ENCODE data around the gene MRPL36. TPM values are rescaled to one million over a fixed set of nuclear protein-coding genes. Genes with fewer than 3 reads are reported as not detected.

Gene MRPL36
- total RNA-seq, 1 donor from 2014 or later: 21.4 TPM

GRCh38 chr5:1779782-1780613 lies 19.6 kb downstream of the MRPL36 start:
- Histone ChIP-seq H3K36me3 (no peaks in the 10 kb centered on the region), H3K4me1 (no peaks in the 10 kb centered on the region), H3K9me3 (no peaks in the 10 kb centered on the region), H3K4me3 (no peak overlapping the region), H3K27ac (no peak overlapping the region), H3K27me3 (no peaks in the 10 kb centered on the region)
- intact Hi-C loops (cut with DNase I): no loop called here
- no peak for TF ChIP-seq CTCF (IDR thresholded peaks at IDR 0.05)
- no peak for DNase-seq (ENCODE audit: low spot score in 2 of 2)

- intact Hi-C loops (cut with DNase I): no loop called here
- Histone ChIP-seq H3K27ac (no peak overlapping the region), H3K36me3 (no peaks in the 10 kb centered on the region), H3K4me1 (no peaks in the 10 kb centered on the region), H3K27me3 (no peaks in the 10 kb centered on the region), H3K9me3 (no peaks in the 10 kb centered on the region), H3K4me3 (no peak overlapping the region)
- DNase-seq (ENCODE audit: low spot score in 2 of 2): no peak
- no peak for TF ChIP-seq CTCF (IDR thresholded peaks at IDR 0.05)
Measured at GRCh38 chr5:1779021-1779680, 20.5 kb downstream of the MRPL36 start.

- Histone ChIP-seq H3K36me3 (no peaks in the 10 kb centered on the region), H3K27me3 (no peaks in the 10 kb centered on the region), H3K4me3 (no peak overlapping the region), H3K9me3 (no peaks in the 10 kb centered on the region), H3K27ac (no peak overlapping the region), H3K4me1 (no peaks in the 10 kb centered on the region)
- no peak for TF ChIP-seq CTCF (IDR thresholded peaks at IDR 0.05)
- intact Hi-C loops (cut with DNase I): no loop called here
- no peak for DNase-seq (ENCODE audit: low spot score in 2 of 2)
Measured at GRCh38 chr5:1778138-1779020, 21.3 kb downstream of the MRPL36 start.

- TF ChIP-seq CTCF (IDR thresholded peaks at IDR 0.05): no peak
- no peaks in the 10 kb centered on the region for H3K9me3 ChIP-seq
- H3K4me1 ChIP-seq: no peaks in the 10 kb centered on the region
- no peaks in the 10 kb centered on the region for H3K36me3 ChIP-seq
- H3K4me3 ChIP-seq: no peak overlapping the region
- no peak overlapping the region for H3K27ac ChIP-seq
- H3K27me3 ChIP-seq: no peaks in the 10 kb centered on the region
- no peak for DNase-seq (ENCODE audit: low spot score in 2 of 2)
- intact Hi-C loops (cut with DNase I): no loop called here
Measured at GRCh38 chr5:1777281-1778137, 22.1 kb downstream of the MRPL36 start.

GRCh38 chr5:1776831-1777230 lies 22.8 kb downstream of the MRPL36 start:
- DNase-seq (ENCODE audit: low spot score in 2 of 2): no peak
- no peaks in the 10 kb centered on the region for H3K36me3 ChIP-seq
- intact Hi-C loops (cut with DNase I): no loop called here
- H3K4me1 ChIP-seq: no peaks in the 10 kb centered on the region
- TF ChIP-seq CTCF (IDR thresholded peaks at IDR 0.05): no peak
- H3K27me3 ChIP-seq: no peaks in the 10 kb centered on the region
- no peaks in the 10 kb centered on the region for H3K9me3 ChIP-seq
- no peak overlapping the region for H3K27ac ChIP-seq
- H3K4me3 ChIP-seq: no peak overlapping the region

Data from ascending aorta (tissue), 2 donors.